ENCODE results near the gene ZNF169. TPM values are rescaled to one million over a fixed set of nuclear protein-coding genes. Genes with fewer than 3 reads are reported as not detected.
A peak's percentile ranks its signal among the peaks of the same experiment; 100 is the strongest.

Gene ZNF169
- 10 to 100 TPM in 2 of 4 donors, 1 to 10 TPM in 2; 6.0 to 22.8 (median 8.2) TPM for total RNA-seq

DNA sequence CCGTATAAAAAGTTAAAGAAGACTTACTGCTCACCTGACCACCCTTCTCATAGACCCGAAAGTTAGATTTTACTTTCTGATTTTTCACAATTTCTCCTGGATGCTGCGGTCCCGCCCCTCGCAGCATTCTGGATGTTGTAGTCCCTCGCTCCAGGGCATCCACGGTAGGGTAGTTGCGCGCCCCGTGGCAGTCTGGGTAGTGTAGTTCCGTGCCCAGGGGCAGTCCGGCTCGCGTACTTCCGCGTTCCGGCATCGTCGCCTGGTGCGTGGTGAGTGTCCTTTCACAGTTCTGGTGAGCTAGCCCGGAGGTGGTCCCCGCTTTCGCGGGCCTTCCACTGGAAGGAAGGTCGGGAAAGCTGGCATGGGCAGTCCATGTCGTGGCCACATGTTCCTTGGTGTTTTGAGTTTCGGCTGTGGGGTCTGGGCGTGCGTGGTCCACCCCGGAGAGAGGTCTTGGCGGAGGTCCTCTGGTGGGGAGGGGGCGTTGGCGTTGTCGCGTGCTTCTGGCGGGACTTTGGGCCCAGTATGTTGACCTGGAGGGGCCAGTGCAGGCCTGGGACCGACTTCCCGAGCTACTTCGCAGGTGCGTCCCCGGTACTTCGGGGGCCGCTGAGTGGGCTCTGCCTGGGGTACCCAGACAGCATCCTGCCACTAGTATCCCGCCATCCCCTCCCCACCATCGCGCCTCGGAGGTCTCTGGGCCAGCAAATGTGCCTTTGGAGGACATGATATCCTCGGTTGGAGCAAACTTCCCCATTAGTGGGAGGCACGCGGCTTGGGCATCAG lies at the start of gene ZNF169:
Gene ZNF169, plus strand, starts transcription at position 222 of the 786 bp plus-strand sequence. CDS start 19,515 bp downstream, outside the sequence.
- intact Hi-C loops (cut with DNase I; ENCODE audit: low total_unique reads) = no loop called here
- TF ChIP-seq, protein P1, sequence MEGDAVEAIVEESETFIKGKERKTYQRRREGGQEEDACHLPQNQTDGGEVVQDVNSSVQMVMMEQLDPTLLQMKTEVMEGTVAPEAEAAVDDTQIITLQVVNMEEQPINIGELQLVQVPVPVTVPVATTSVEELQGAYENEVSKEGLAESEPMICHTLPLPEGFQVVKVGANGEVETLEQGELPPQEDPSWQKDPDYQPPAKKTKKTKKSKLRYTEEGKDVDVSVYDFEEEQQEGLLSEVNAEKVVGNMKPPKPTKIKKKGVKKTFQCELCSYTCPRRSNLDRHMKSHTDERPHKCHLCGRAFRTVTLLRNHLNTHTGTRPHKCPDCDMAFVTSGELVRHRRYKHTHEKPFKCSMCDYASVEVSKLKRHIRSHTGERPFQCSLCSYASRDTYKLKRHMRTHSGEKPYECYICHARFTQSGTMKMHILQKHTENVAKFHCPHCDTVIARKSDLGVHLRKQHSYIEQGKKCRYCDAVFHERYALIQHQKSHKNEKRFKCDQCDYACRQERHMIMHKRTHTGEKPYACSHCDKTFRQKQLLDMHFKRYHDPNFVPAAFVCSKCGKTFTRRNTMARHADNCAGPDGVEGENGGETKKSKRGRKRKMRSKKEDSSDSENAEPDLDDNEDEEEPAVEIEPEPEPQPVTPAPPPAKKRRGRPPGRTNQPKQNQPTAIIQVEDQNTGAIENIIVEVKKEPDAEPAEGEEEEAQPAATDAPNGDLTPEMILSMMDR (IDR thresholded peaks at IDR 0.05) = no peak
- TF ChIP-seq POLR2A (IDR thresholded peaks at IDR 0.05) = no peak
- 2 to 3% methylated on average over 38 to 41 of the region's 50 CpGs for WGBS, 2 donors
- peak; percentile 89 to 98 for DNase-seq (ENCODE audit: low spot score in 2 of 2)
- peak within 1 kb of the TSS; percentile 77 for H3K4me3 ChIP-seq (ENCODE audit: low read depth, poor library complexity, severe bottlenecking)

DNA sequence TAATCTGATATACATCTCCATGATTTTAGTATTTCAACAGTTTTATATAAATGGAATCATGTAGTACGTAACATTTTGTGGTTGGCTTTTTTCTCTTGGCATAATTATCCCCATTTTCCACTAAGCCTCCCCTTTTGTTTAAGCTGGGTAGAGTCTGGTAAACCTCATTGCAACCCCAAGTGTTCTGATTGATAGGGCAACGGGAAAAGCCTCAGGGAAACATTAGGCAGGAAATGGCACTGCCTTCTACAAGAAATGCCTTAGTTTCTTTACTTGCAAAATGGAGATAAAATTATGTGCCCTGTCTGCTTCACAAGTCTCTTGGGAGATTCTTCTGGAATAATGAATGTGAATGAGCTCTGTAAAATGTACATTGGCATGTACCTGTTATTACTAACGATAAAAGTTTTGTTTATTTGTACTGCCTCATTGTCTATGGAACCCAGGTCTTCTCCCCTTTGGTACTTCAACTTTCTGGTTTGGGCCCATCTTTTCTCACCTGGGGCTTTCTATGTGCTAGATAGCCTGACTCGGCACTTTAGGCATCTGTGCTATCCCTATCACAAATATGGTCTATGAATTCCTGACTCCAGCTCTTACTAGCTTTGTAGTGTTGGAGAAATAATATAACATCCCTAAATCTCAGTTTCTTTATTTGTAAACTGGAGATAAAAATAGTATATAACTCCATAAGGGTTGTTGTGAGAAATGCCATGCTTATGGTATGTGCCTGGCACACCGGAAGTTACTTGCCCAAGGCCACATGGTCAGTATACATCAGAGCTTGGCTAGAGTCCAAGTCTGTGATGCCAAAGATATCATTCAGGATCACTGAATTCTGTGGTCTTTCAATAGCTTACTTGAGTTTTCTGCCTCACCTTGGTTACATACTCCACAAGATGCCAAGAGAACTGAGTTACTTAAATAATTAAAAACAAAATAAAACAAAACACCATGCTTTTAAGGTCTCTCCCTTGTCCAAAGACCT lies 48.2 kb upstream of the ZNF169 start:
- DNase-seq (ENCODE audit: low spot score in 2 of 2) = no peak
- H3K4me3 ChIP-seq (ENCODE audit: low read depth, poor library complexity, severe bottlenecking) = no peak overlapping the region
- 70 to 75% methylated on average over 5 of the region's 5 CpGs for WGBS, 2 donors
- intact Hi-C loops (cut with DNase I; ENCODE audit: low total_unique reads) = loop anchor here (5.0 kb wide), 1 partner anchor 149 kb away; no protein-coding TSS in a partner anchor
- TF ChIP-seq, protein P1 (IDR thresholded peaks at IDR 0.05) = no peak
- TF ChIP-seq POLR2A (IDR thresholded peaks at IDR 0.05) = no peak

DNA sequence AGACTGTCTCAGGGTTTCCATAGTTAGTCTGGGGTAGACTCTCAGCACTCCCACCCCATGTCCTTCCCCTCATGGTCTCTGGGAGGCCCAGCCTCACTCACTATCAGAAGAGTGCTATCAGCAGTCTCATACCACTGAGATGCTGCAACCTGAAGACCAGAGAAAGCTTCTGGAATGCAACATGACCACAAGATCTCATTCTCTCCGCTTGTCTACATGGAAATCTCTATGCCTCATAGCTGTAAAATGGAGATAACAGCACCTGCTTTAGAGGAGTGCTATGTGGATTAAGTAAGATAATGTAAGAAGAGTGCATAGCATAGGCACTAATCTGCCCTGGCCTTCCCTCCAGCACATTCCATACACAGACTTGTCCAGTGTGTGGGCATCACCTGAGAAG lies 47.0 kb upstream of the ZNF169 start:
- no peak for TF ChIP-seq POLR2A (IDR thresholded peaks at IDR 0.05)
- TF ChIP-seq, protein P1 (IDR thresholded peaks at IDR 0.05) = no peak
- DNase-seq (ENCODE audit: low spot score in 2 of 2) = no peak
- WGBS, 2 donors = 82 to 89% methylated on average over 1 of the region's 1 CpG
- H3K4me3 ChIP-seq (ENCODE audit: low read depth, poor library complexity, severe bottlenecking) = no peak overlapping the region
- intact Hi-C loops (cut with DNase I; ENCODE audit: low total_unique reads) = loop anchor here (5.0 kb wide), 1 partner anchor 150 kb away; no protein-coding TSS in a partner anchor

DNA sequence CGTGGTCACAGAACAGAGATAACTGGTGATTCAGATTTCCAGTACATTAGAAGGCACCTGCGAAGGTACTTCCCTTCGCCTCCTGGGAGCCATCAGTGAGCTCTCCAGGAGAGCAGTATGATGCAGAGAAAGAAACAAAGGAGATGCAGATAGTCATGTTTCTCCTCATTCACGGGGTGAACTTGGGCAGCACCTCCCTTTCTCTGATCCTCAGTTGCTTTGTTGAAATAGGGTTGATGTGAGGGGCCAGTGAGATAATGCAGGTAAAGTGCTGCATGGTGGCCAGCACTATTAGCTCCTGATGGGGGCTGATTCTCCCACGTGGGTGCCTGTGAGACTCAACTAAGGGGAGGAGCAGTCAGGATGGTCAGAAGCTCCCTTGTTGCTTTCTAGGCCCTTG lies 46.6 kb upstream of the ZNF169 start:
- TF ChIP-seq, protein P1 (IDR thresholded peaks at IDR 0.05) = no peak
- TF ChIP-seq POLR2A (IDR thresholded peaks at IDR 0.05) = no peak
- intact Hi-C loops (cut with DNase I; ENCODE audit: low total_unique reads) = loop anchor here (5.0 kb wide), 1 partner anchor 150 kb away; no protein-coding TSS in a partner anchor
- WGBS, 2 donors = 70 to 81% methylated on average over 5 of the region's 5 CpGs
- DNase-seq (ENCODE audit: low spot score in 2 of 2) = no peak
- no peak overlapping the region for H3K4me3 ChIP-seq (ENCODE audit: low read depth, poor library complexity, severe bottlenecking)

DNA sequence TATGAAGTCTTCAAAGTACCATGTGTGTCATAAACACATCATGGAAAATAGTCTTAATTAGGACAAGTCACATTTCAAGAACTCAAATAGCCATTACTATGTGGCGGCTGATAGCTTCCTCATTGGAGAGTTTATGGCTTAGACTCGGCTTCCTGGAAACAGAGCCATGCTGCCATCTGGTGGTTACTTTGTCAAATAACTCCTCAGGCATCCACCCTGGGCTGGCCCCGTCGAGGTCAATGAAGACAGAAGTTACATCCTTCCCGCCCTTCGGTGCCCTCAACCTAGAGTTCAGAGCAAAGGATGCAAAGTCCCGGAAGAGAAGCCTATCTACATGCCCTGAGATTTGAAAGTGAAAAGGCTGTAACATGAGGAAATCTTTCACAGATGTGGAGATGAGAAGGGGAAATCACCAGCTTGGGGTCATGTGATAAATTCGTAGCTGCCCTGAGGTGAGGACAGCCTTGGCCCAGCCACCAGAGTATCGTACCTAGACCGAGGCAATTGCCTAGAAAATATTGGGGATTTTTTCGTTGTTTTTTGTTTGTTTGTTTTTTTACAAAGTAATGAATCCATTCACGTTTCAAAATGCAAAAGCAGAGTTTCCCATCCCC lies 45.5 kb upstream of the ZNF169 start:
- intact Hi-C loops (cut with DNase I; ENCODE audit: low total_unique reads) = loop anchor here (5.0 kb wide), 1 partner anchor 151 kb away; no protein-coding TSS in a partner anchor
- no peak for TF ChIP-seq POLR2A (IDR thresholded peaks at IDR 0.05)
- TF ChIP-seq, protein P1 (IDR thresholded peaks at IDR 0.05) = peak in 1 of 3 donors; percentile 29
- 13 to 14% methylated on average over 12 of the region's 12 CpGs for WGBS, 2 donors
- H3K4me3 ChIP-seq (ENCODE audit: low read depth, poor library complexity, severe bottlenecking) = no peak overlapping the region
- peak; percentile 68 to 94 for DNase-seq (ENCODE audit: low spot score in 2 of 2)
